HG03565 (cell line): Measurements from ENCODE around the gene TLK1.
A peak's percentile ranks its signal among the peaks of the same experiment; 100 is the strongest.

Experiments used
- ATAC-seq: cut with Tn5 transposase; IDR thresholded peaks from one replicate; pipeline ENCODE4 v1.9.1; 2021; ENCODE audit warnings: mild to moderate bottlenecking, moderate library complexity; ENCODE audit not compliant: unreplicated experiment

Gene TLK1

DNA sequence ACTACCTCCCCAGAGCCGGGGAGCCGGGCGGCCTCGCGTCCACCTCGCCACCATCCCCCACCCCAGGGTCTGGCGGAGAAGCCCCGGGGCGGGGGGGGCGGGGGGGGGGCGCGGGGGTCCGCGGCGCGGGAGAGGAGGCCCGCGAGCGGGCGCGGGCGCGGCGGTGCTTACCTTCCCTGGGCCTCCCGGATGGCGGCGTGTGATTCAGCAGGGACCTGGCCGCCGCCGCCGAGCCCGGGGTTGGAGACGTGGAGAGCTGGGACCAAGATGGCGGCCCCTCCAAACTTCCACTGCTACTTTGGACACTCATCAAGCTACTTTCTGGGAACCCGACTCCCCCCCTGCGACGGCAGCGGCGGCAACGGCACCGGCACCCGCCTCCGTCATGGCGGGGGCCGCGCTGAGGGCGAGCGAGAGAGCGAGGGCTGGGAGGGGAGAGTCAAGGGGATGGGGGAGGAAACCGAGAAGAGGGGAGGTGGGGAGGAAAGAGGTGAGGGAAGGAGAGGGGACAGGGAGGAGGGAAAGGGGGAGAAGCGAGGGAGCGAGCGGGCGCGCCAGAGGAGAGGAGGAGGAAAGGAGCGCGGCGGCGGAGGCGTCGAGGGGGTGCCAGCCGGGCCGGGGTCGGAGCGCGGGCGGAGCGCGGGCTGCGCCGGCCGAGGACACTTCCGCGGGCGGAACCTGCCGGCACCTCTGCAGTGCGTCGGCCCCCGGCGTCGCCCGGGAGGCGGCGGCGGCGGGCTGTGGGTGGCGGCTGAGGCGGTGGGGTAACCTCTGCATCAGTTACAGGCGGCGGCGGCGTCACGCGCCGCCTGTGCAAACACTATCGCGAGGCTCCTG is at the start of gene TLK1:
TLK1 (minus strand) TSS at position 775 of the 837 bp plus-strand sequence; CDS start at position 310, 465 bp downstream.
- ATAC-seq, result peak; percentile 32

DNA sequence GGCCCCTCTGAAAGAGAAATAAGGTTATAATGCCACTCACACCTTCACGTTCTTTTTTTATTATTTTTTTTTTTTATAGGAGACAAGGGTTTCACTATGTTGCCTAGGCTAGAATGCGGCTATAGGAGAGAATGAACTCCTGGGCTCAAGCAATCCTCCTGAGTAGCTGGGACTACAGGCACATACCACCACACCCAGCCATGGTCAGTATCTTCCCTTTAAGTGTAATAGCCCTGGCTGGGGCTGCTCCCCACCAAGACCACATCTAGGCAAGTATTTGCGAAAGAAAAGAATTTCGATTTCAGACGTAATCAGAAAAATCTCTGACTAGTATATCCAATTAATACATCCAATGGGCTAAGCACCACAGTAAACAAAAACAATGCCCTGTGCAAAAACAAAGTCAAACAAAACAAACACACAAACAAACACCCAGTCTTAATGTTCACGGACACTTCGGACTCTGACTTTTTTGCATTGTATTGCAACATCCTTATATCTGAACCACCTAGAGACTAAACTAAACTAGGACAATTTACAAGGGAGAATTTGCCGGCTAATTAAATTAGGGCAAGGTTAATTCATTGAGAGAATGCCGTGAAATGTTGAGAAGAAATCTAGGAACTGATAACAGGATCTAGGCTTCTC is 49.6 kb upstream of the TLK1 start:
- no peak for ATAC-seq

DNA sequence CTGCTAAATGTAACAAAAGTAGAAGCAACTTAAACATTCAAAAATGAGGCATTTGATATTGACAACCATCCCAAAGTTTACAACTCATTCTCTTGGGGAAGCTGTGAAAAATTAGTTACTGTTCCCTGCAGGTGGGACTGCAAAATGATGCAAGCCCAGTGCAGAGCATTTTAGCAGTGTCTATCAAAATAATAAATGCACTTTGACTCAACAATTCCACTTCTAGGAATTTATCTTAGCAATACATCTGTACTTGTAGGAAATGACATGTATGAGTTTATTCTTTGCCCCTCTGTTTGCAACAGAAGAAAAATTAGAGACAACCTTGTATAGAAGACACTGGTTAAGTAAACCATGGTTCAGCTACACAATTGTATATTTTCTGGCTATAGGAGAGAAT is 48.0 kb upstream of the TLK1 start:
- ATAC-seq, result no peak

DNA sequence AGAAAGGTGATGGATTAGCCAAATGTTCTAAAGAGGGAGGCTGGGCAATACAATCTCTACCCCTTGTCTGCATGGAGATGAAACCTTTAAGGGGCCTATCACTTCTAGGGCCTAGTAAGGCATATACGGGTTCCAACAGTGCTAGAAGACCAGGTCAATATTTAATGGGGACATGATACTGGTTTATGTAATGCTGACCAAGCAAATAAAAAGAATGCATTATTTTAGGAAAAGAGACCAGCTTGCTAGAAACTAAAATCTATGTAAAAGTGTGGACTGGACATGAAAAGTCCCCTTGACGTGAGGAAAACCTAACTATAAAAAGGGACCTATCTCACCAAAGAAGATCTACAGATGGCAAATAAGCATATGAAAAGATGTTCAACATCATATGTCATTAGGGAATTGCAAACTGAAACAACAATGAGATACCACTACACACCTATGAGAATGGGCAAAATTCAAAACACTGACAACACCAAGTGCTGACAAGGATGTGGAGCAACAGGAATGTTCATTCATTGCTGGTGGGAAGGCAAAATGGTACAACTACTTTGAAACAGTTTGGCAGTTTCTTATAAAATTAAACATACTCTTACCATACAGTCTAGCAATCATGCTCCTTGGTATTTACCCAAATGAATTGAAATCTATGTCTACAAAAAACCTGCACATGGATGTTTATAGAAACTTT is 45.9 kb upstream of the TLK1 start:
- ATAC-seq, result no peak

DNA sequence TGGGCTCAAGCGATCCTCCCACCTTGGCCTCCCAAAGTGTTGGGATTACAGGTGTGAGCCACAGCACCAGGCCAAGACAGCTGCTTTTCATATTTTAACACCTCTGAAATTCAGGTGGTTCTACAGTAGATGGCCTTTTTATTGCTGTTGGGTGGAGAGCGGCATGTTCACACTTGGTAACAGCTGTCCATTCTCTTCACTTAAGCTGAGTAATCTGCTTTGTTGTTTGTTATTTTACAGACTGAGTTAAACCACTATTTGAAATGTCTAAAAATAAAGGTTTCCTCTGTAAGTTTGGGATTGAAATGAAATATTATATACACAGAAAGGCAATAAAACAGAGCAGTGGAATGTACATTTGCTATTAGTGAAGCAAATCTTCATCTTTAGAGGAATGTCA is 44.9 kb upstream of the TLK1 start:
- no peak for ATAC-seq

DNA sequence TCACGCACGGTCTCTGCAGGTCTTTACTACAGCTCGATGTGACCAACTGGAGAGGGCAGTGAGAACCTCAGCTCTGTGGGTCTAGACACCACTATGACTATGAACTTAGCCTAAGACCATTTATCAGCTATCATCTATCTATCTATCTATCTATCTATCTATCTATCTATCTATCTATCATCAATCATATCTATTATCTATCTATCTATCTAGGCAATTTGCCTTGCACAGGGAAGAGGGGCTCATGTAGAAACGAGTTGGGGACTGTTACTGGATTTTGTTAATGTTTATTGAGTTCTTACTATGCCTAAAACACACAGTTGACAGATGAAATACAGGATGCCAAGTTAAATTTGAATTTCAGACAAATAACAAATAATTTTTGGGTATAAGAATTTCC is 41.1 kb upstream of the TLK1 start:
- no peak for ATAC-seq

DNA sequence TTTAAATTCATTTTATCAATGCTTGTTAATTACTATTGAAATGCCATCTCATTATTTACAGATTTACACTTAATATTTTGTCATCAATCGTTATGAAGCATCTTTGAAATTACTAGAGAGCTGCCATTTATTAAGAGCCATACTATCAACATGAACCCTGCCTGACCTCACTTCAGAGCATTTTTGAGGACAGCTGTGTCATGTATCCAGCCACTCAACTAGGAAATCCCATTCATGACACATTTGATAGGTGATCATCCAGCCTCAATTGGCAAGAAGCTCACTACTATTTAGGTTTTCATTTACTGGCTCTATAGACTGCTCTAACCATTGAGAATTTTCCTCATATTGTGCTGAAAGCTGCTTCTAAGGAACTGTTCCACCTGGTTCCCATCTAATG is 40.6 kb upstream of the TLK1 start:
- no peak for ATAC-seq

DNA sequence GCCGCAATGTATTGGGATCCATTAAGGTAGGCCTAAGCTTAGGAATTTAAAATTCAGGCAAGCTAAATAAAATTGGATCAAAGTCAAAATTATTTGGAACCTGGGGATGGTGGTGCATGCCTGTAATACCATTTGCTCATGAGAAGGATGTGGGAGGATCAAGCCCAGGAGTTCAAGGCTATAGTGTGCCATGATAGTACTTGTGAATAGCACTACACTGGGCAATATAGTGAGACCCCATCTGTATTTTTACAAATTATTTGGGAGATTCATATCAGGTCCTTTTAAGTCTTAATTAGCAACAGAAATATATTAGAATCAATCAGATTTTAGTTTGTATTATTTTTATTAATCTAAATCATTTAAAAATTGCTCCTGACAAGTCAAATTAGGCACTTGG is 39.8 kb upstream of the TLK1 start:
- no peak for ATAC-seq

DNA sequence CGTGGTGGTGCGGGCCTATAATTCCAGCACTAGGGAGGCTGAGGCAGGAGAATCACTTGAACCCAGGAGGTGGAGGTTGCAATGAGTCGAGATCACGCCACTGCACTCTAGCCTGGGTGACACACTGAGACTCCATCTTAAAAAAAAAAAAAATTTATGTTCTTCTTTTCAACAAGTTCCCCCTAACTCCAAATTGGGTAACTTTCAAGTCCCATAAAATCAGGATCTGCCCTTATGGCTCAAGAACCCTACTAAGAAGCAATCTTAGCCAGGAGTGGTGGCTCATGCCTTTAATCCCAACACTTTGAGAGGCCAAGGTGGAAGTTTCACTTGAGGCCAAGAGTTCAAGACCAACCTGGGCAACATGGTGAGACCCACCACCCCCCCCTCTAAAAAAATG is 30.3 kb upstream of the TLK1 start:
- no peak for ATAC-seq

DNA sequence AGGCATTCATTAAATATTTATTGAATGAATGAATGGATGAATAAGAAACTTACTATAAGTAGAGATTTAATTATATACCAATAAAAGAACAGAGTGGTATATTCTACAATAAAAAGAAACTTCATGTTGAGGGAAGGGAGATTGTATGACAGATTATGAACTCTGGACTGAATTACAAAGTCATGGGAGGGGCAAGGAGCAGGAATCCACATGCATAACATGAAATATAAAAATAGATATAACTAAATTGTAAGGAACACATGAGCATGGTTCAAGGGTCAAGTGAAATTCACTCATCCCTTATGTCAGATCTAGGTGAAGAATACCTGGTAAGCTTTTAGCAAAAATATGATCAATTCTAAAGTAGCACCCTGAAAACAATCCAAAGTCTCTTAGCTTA is 27.1 kb upstream of the TLK1 start:
- no peak for ATAC-seq

DNA sequence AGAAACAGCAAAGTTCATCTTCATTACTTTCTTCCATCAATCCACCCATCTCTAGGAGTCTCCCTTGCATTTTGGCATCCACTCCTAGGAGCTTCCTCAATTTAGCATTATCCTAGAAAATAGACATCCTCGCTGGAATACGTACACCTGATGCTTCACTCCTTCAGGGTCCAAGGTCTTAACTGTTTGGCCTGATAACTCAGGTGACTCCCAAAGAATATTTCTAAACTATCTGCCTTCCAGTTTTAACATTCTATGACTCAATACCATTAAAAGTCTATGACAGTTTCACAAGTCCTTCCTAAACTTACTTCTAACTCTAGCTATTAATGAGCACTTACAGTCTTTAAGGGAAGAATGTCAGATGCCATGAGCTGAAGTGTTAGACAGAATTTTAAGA is 26.5 kb upstream of the TLK1 start:
- no peak for ATAC-seq

DNA sequence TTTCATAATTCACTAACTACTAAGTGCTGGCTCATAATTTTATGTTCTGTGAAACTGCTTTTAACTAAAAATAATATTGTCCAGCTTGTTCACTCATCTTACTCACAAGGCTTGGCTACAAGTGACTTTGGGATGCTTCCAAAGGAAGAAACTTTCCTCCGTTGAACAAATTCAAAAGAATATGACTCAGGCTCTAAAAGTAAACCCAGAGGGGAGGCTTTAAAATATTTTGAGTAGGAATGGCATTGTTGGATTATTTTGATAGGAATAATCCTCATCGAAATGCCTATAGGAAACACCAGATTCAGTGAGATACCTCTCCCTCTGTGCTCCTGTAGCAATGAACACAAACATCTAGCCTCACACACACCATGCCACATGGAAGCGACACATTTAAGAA is 25.2 kb upstream of the TLK1 start:
- ATAC-seq, result no peak

DNA sequence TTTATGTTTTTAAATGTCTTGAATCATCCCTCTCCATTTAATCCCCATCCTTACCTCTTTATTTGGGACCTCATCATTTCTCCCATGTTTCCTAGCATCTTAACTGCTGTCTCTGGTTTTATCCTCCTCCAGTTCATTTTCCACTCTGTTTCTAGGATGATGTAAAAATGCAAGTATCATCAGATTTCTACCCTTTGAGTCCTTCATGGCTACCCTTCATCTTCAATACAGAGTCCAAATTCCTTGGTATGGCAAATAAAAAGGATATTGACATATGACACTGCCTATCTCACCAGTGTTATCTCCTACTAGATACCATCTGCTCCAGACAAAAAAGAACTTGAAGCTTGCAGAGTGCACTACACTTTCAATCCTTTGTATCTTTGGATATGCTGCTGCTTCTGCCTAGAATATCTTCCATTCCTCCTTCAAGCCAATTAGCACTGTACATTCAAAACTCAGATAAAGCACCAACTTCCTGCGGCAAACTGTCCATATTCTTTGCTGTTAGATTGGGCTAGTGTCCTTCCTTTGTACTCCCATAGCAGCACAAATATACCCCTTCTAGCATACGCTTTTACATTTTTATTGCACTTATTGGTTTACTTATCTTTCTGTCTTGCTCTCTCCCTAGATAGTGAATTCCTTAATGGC is 24.6 kb upstream of the TLK1 start:
- no peak for ATAC-seq

DNA sequence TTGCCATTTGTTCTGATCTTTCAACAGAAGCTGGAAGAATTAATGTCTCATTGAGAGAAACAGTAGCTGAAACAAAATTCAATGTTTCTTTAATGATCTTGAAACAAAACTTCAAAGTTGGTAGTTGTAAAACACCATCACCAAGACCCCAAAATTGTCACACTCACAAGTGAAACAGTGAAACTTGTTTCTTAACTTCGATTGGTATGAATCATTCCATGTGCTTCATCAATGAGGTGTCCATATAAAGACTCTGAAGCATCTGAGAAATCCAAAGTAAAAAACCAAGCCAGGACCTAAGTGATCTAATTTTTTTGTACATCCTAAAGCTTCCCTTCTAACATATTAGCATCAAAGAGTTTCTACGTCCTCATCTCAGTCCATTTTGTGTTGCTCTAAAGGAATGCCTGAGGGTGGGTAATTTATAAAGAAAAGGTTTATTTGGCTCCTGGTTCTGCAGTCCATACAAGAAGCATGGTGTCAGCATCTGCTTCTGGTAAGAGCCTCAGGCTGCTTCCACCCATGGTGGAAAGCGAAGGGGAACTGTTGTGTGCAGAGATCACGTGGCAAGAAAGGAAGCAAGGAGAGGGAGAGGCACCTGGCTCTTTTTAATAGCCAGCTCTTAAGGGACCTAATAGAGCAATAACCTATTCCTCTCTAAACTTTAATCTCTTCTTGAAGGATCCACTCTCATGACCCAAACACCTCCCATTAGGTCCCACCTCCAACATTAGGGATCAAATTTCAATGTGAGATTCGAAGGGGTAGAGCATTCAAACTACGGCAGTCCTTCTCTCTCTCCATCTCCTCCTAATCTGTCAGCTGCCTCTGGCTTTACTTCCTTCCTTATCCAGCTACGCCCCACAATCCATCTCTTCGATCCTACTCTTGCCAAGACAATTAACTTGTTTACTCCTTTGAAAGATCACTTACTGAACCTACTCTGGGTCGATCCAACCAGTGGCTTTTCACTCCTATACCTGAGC is 20.7 kb upstream of the TLK1 start:
- ATAC-seq, result no peak

DNA sequence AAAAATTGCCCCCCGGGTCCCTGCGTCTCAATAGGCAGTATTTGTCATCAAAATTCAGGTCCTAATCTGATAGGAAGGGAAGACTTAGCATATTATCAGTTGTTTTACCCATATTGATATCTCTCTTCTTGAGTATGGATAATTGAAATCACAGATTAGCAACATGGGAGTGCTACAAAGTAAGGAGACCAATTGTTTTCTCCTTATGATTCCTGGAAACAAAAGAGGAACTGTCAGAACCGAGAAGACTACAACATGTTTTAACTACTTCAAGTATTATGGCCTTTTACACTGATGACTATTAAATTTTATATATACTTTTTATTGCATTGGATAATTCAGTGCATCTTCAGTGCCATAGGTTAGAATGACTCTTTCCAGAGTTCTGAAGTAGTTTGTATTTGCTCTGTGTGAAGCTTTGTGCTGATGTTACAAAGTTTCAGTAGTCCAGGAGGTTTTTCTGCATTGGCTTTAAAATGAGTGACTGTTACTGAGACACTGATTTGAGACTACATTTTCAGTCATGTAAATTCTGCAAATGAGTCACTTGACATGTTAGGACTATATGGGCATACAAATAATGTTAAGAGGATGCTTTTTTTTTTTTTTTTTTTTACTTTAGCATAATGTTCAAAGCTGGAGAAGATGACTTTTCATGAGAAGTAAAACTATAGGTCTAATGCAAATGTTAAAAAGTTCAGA is 19.7 kb upstream of the TLK1 start:
- ATAC-seq, result no peak

DNA sequence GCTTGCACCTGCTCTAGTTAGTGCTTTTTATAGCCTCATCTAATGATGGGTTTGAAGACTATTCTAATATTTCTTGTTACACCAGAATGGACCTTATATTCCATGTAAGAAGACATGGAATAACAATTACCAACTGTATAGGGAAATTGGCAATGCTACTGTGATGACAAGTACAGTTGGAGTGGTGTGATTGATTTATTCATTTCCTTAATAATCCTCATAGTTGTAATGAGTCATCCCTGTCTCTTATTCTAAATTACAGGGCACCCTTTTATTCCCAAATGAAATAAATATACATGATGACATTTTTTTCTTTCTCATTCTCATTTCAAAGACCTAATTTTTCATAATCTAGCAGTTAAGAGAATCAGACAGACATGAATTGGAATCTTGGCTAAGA is 18.3 kb upstream of the TLK1 start:
- no peak for ATAC-seq

DNA sequence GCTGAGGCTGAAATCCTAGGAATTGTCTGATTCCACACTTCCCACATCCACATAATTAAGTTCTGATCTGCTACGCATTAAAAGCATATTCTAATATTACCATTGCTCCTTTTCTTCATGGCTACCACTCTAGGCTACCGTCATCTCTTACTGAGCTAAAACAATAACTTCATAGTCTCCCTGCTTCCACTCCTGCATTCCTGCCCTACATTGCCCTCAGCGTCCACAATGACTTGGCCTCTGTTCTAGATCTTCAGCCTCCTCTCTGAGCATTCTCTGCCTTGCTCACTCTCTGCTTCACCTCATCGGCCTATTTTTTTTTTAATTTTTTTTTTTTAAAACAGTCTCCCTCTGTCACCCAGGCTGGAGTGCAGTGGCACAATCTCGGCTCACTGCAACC is 15.8 kb upstream of the TLK1 start:
- no peak for ATAC-seq

DNA sequence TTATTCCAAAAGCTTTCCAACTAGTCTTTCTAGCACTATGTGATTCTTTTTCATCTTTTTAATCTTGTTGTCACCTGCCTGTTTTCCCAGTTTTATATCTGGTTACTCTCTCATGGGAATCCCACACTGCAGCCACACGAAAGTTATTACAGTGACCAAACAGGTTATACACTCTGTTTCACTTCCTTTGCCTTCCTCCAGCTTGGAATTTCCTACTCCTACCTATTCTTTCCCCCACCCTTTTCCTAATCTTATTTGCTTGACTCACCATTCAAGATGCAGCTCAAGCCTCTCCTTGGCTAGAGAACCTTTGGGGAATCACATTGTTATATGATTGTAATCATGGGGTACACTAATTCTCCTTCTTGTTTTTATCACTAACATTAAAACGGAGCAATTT is 13.4 kb upstream of the TLK1 start:
- no peak for ATAC-seq

DNA sequence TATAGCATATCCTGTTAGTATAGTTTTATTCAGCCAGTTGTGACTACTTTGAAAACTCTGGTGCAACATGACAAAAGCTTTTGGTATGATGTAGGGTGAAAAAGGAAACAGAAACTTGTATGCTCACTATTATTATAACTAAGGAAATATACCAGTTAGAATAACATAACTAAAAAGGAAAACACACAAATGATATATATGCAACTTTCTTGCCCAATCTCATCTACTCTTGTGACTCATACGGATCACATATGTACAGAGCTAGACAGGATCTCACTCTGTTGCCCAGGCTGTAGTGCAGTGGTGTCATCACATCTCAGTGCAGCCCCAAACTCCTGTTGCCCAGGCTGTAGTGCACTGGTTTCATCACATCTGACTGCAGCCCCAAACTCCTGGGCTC is 12.4 kb upstream of the TLK1 start:
- ATAC-seq, result no peak

DNA sequence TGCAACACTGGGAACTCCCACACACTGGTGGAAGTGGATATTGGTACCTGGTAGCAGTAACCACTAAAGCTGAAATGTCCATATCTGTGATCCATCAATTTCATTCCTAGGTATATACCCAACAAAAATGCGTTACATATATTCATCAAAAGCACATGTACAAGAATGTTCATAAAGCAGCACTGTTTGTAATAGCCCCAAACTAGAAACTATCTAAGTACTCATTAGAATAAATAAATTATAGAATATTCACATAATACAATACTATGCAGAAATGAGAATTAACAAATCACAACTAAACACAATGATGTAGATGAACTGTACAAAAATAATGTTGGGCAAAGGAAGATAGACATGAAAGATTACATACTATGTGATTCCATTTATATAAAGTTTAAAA is 11.1 kb upstream of the TLK1 start:
- ATAC-seq, result no peak
